OCI-LY3 (cell line): Measurements from ENCODE around the gene C8B.

ENCODE experiments used
- CTCF ChIP-seq: fragments of 200-600, 300-600 bp; sonication (generic); IDR thresholded peaks from 2 replicates; pipeline ENCODE4 v1.5.1; 2014; ENCODE audit warnings: antibody characterized with exemption, low read length, low read depth
- EZH2phosphoT487 ChIP-seq: fragments of 200-600 bp; shearing (Covaris generic); IDR thresholded peaks from 2 replicates; pipeline ENCODE4 v1.6.1; 2018; ENCODE audit warnings: antibody characterized with exemption, mixed run types, low read depth

DNA sequence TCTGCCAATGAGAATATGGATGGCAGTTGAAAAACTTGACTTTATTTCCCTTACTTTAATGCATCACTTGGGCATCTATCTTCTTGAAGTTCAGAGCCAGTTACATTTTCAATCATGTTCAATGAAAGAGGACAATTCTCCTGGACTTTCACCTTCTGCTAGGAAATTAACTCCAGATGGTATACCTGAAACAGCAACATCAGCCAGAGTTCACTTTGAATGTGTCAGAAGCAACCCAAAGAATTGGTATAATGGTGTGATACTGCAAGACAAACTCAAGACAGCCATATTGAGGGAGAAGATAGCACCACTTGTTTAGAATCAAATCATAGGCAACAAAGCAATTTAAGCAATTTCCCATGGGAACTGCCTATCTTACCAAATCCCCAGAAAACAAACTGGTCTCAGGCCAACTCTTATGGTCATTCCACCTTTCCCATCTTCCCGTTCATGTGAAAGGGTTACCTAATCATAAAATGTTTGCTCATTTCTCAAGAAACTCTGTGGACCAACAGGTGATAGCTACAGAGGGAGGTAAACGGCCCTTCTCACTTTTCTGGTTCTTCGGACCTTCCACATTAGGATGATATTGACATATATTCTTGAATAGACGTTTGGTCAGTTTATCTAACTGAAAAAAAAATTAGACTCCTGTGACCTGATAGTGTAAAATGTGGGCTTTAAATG is 29.7 kb upstream of the C8B start:
- TF ChIP-seq CTCF (no peak), EZH2phosphoT487 (no peak)
